ENCODE measurements around the gene THSD4.

DNA sequence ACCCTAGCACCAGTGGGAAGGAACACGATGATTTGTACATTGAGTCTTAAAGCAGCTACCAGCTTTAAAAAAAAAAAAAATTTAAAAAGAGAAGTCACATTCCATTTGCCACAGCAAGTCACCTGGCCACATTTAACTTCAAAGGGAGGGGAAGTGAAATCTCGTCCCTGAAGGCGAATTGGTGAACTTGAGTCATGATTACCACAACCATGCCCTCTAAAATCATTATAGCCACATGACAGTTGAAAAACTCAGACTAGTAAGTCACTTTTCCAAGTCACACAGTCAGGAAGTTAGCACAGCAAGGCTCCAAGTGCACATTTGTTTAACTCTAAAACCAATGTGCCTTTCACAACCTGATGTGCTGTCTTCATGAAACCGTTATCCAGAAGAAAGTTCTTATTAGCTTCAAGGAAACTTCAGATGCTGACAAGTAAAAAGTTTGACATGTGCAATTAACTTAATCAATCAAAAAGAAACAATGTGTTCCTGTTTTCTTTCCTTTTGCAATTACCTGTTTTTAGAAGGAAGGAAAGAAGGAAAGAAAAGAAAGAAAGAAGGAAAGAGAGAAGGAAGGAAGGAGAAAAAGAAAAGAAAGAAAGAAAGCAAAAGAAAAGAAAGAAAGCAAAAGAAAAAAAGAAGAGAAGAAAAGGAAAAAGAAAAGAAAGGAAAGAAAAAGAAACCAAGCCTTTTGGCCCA lies 8.3 kb upstream of the THSD4 start:
- TF ChIP-seq, protein P1, sequence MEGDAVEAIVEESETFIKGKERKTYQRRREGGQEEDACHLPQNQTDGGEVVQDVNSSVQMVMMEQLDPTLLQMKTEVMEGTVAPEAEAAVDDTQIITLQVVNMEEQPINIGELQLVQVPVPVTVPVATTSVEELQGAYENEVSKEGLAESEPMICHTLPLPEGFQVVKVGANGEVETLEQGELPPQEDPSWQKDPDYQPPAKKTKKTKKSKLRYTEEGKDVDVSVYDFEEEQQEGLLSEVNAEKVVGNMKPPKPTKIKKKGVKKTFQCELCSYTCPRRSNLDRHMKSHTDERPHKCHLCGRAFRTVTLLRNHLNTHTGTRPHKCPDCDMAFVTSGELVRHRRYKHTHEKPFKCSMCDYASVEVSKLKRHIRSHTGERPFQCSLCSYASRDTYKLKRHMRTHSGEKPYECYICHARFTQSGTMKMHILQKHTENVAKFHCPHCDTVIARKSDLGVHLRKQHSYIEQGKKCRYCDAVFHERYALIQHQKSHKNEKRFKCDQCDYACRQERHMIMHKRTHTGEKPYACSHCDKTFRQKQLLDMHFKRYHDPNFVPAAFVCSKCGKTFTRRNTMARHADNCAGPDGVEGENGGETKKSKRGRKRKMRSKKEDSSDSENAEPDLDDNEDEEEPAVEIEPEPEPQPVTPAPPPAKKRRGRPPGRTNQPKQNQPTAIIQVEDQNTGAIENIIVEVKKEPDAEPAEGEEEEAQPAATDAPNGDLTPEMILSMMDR (IDR thresholded peaks at IDR 0.05) = no peak
- TF ChIP-seq POLR2AphosphoS5 (IDR thresholded peaks at IDR 0.05) = no peak
- no peak for TF ChIP-seq EP300 (IDR thresholded peaks at IDR 0.05)

Data from upper lobe of left lung (tissue), 4 donors.